Measurements from ENCODE around the gene HSD11B2. TPM values are rescaled to one million over a fixed set of nuclear protein-coding genes. Genes with fewer than 3 reads are reported as not detected.
A peak's percentile ranks its signal among the peaks of the same experiment; 100 is the strongest.

HSD11B2 gene
- polyA plus RNA-seq, 3 donors = 44.4 to 54.9 (median 45.6) TPM

GRCh38 chr16:67468731-67469130 lies 37.8 kb downstream of the HSD11B2 start:
- no peak for DNase-seq (ENCODE audit: low read depth in 3 of 3, low spot score in 2 of 3)

- no peak for DNase-seq (ENCODE audit: low read depth in 3 of 3, low spot score in 2 of 3)
These were observed 39.4 kb downstream of the HSD11B2 start for GRCh38 chr16:67470359-67470758.

- DNase-seq (ENCODE audit: low read depth in 3 of 3, low spot score in 2 of 3) = no peak
These were observed 41.0 kb downstream of the HSD11B2 start for GRCh38 chr16:67471758-67472384.

- no peak for DNase-seq (ENCODE audit: low read depth in 3 of 3, low spot score in 2 of 3)
These were observed 43.9 kb downstream of the HSD11B2 start for GRCh38 chr16:67474551-67475455.

GRCh38 chr16:67477960-67478554 lies 47.1 kb downstream of the HSD11B2 start:
- DNase-seq (ENCODE audit: low read depth in 3 of 3, low spot score in 2 of 3) = no peak

GRCh38 chr16:67480833-67481560 lies 50.1 kb downstream of the HSD11B2 start, which contains the start of gene ATP6V0D1:
ATP6V0D1 (minus strand) TSS chr16:67481157; CDS start chr16:67481086, 71 bp downstream.
- DNase-seq (ENCODE audit: low read depth in 3 of 3, low spot score in 2 of 3) = peak; percentile 94 to 97 (median 95)

- DNase-seq (ENCODE audit: low read depth in 3 of 3, low spot score in 2 of 3) = no peak
These were observed 50.8 kb downstream of the HSD11B2 start for GRCh38 chr16:67481561-67482232.

- no peak for DNase-seq (ENCODE audit: low read depth in 3 of 3, low spot score in 2 of 3)
These were observed 51.5 kb downstream of the HSD11B2 start for GRCh38 chr16:67482233-67482924.

GRCh38 chr16:67483150-67483549 lies 52.2 kb downstream of the HSD11B2 start, which contains the start of gene AGRP:
AGRP (minus strand) TSS chr16:67483547; CDS start chr16:67483398, 149 bp downstream.
- no peak for DNase-seq (ENCODE audit: low read depth in 3 of 3, low spot score in 2 of 3)

GRCh38 chr16:67483731-67484525 lies 53.0 kb downstream of the HSD11B2 start:
- no peak for DNase-seq (ENCODE audit: low read depth in 3 of 3, low spot score in 2 of 3)

GRCh38 chr16:67486805-67487204 lies 55.9 kb downstream of the HSD11B2 start:
- DNase-seq (ENCODE audit: low read depth in 3 of 3, low spot score in 2 of 3) = no peak

Other genes starting within 250 kb of the HSD11B2 start
- 10 to 100 TPM; 22.7 to 28.4 (median 27.3) TPM for gene MATCAP1, start 247.2 kb upstream of the HSD11B2 start, polyA plus RNA-seq (ENCODE audit: insufficient read length in 3 of 3)
- 1 to 10 TPM; 4.2 to 5.6 (median 4.3) TPM for gene EXOC3L1, start 241.0 kb upstream of the HSD11B2 start, polyA plus RNA-seq (ENCODE audit: insufficient read length in 3 of 3)
- gene E2F4, start 239.0 kb upstream of the HSD11B2 start, polyA plus RNA-seq (ENCODE audit: insufficient read length in 3 of 3) = 10 to 100 TPM; 51.1 to 55.7 (median 53.0) TPM
- 1 to 10 TPM; 4.3 to 5.5 (median 4.9) TPM for gene ELMO3, start 232.0 kb upstream of the HSD11B2 start, polyA plus RNA-seq (ENCODE audit: insufficient read length in 3 of 3)
- 10 to 100 TPM; 38.1 to 43.2 (median 43.0) TPM for gene TMEM208, start 204.0 kb upstream of the HSD11B2 start, polyA plus RNA-seq (ENCODE audit: insufficient read length in 3 of 3)
- 10 to 100 TPM; 32.9 to 38.9 (median 33.0) TPM for gene FHOD1, start 183.6 kb upstream of the HSD11B2 start, polyA plus RNA-seq (ENCODE audit: insufficient read length in 3 of 3)
- 1 to 10 TPM; 2.4 to 3.6 (median 2.9) TPM for gene SLC9A5, start 182.1 kb upstream of the HSD11B2 start, polyA plus RNA-seq (ENCODE audit: insufficient read length in 3 of 3)
- 10 to 100 TPM; 13.4 to 14.3 (median 13.8) TPM for gene PLEKHG4, start 151.6 kb upstream of the HSD11B2 start, polyA plus RNA-seq (ENCODE audit: insufficient read length in 3 of 3)
- gene KCTD19, start 104.4 kb upstream of the HSD11B2 start, polyA plus RNA-seq (ENCODE audit: insufficient read length in 3 of 3) = 1 to 10 TPM in 2 of 3 donors, under 1 TPM in 1; 0.44 to 1.2 (median 1.0) TPM
- 1 to 10 TPM; 3.2 to 4.6 (median 3.7) TPM for gene LRRC36, start 104.3 kb upstream of the HSD11B2 start, polyA plus RNA-seq (ENCODE audit: insufficient read length in 3 of 3)
- gene TPPP3, start 37.6 kb upstream of the HSD11B2 start, polyA plus RNA-seq (ENCODE audit: insufficient read length in 3 of 3) = 10 to 100 TPM; 54.6 to 62.9 (median 58.7) TPM
- 1 to 10 TPM; 9.1 to 9.9 (median 9.7) TPM for gene ZDHHC1, start 14.6 kb upstream of the HSD11B2 start, polyA plus RNA-seq (ENCODE audit: insufficient read length in 3 of 3)
- gene ATP6V0D1, start 50.0 kb downstream of the HSD11B2 start, polyA plus RNA-seq (ENCODE audit: insufficient read length in 3 of 3) = 10 to 100 TPM; 82.9 to 99.8 (median 85.5) TPM
- under 1 TPM in 1 of 3 donors, not detected in 2; 0.17 TPM for gene AGRP, start 52.4 kb downstream of the HSD11B2 start, polyA plus RNA-seq (ENCODE audit: insufficient read length in 3 of 3)
- 100 to 1,000 TPM in 2 of 3 donors, 10 to 100 TPM in 1; 93.8 to 115 (median 100) TPM for gene RIPOR1, start 97.7 kb downstream of the HSD11B2 start, polyA plus RNA-seq (ENCODE audit: insufficient read length in 3 of 3)
- 10 to 100 TPM; 81.5 to 87.2 (median 85.5) TPM for gene CTCF, start 131.4 kb downstream of the HSD11B2 start, polyA plus RNA-seq (ENCODE audit: insufficient read length in 3 of 3)
- 1 to 10 TPM in 1 of 3 donors, under 1 TPM in 2; 0.65 to 1.0 (median 0.81) TPM for gene CARMIL2, start 214.0 kb downstream of the HSD11B2 start, polyA plus RNA-seq (ENCODE audit: insufficient read length in 3 of 3)
- 10 to 100 TPM; 19.1 to 20.5 (median 19.8) TPM for gene ACD, start 229.1 kb downstream of the HSD11B2 start, polyA plus RNA-seq (ENCODE audit: insufficient read length in 3 of 3)
- gene PARD6A, start 229.8 kb downstream of the HSD11B2 start, polyA plus RNA-seq (ENCODE audit: insufficient read length in 3 of 3) = 1 to 10 TPM; 2.3 to 3.2 (median 3.2) TPM
- gene ENKD1, start 235.6 kb downstream of the HSD11B2 start, polyA plus RNA-seq (ENCODE audit: insufficient read length in 3 of 3) = 10 to 100 TPM; 17.8 to 21.2 (median 19.4) TPM
- gene C16orf86, start 235.7 kb downstream of the HSD11B2 start, polyA plus RNA-seq (ENCODE audit: insufficient read length in 3 of 3) = 1 to 10 TPM; 2.1 to 2.9 (median 2.5) TPM

Measured in right renal cortex interstitium (tissue), 3 donors.